Right atrium auricular region (tissue), 2 donors: Measurements from ENCODE around the gene MICAL3. TPM values are rescaled to one million over a fixed set of nuclear protein-coding genes. Genes with fewer than 3 reads are reported as not detected.
A peak's percentile ranks its signal among the peaks of the same experiment; 100 is the strongest.
"Not testable (repeated sequence)": the region's sequence is repeated elsewhere in the genome, so short reads cannot be mapped to it uniquely, and the experiment has no call there.

Source experiments
- DNase-seq: peaks from one replicate; pipeline ENCODE4 v3.0.0-alpha.2; 2019; ENCODE audit warnings: low spot score
- H3K27ac ChIP-seq, 2 donors: fragments of 200-600 bp; sonication (generic); 1 replicate in 1 of 2; 2 replicates in 1 of 2; pipeline ENCODE4 v1.5.1; 2016 to 2019
- H3K27me3 ChIP-seq, 2 donors: fragments of 200-600 bp; sonication (generic); one replicate each; pipeline versions ENCODE4 v1.5.1 to v1.6.0; 2017 to 2019
- H3K36me3 ChIP-seq: fragments of 200-600 bp; sonication (generic); one replicate; pipeline ENCODE4 v1.5.1; 2016
- H3K4me1 ChIP-seq, 2 donors: fragments of 200-600 bp; sonication (generic); one replicate each; pipeline versions ENCODE4 v1.5.1 to v1.6.0; 2017 to 2019
- H3K4me3 ChIP-seq, 2 donors: fragments of 200-600 bp; sonication (generic); 1 replicate in 1 of 2; 2 replicates in 1 of 2; pipeline ENCODE4 v1.5.1; 2017 to 2019; ENCODE audit warnings: mild to moderate bottlenecking in 1 of 2, moderate library complexity in 1 of 2
- H3K9me3 ChIP-seq, 2 donors: fragments of 200-600 bp; sonication (generic); one replicate each; pipeline ENCODE4 v1.5.1; 2019
- CTCF ChIP-seq, 2 donors: fragments of 200-600 bp; sonication (generic); IDR thresholded peaks; one replicate each; pipeline ENCODE4 v1.5.1; 2019; ENCODE audit warnings: antibody characterized with exemption in 2 of 2
- total RNA-seq, 2 donors: library from RNA; depleted of rRNA; stranded (reverse); fragments of >200 nt; gene quantifications; one replicate each; pipeline ENCODE4 v1.1.0, GENCODE V29; 2016

MICAL3 gene
- total RNA-seq, 2 donors from 2014 or later = 42.5 to 45.1 TPM

- H3K36me3 ChIP-seq = no peaks in the 10 kb centered on the region
- H3K4me3 ChIP-seq = no peak overlapping the region
- H3K9me3 ChIP-seq = no peaks in the 10 kb centered on the region
- no peaks in the 10 kb centered on the region for H3K27me3 ChIP-seq
- no peaks in the 10 kb centered on the region for H3K4me1 ChIP-seq
- TF ChIP-seq CTCF (IDR thresholded peaks at IDR 0.05) = no peak
- H3K27ac ChIP-seq = peak overlapping the region in 1 of 2 donors; percentile 37
- no peak for DNase-seq
These were observed 14.1 kb downstream of the MICAL3 start for GRCh38 chr22:18010266-18010665.

- no peak overlapping the region for H3K27ac ChIP-seq
- no peaks in the 10 kb centered on the region for H3K27me3 ChIP-seq
- H3K36me3 ChIP-seq = no peaks in the 10 kb centered on the region
- no peak for DNase-seq
- no peaks in the 10 kb centered on the region for H3K9me3 ChIP-seq
- H3K4me3 ChIP-seq = no peak overlapping the region
- no peaks in the 10 kb centered on the region for H3K4me1 ChIP-seq
- no peak for TF ChIP-seq CTCF (IDR thresholded peaks at IDR 0.05)
These were observed 16.2 kb downstream of the MICAL3 start for GRCh38 chr22:18008136-18008535.

- no peaks in the 10 kb centered on the region for H3K36me3 ChIP-seq
- no peaks in the 10 kb centered on the region for H3K27me3 ChIP-seq
- peaks cover 0 to 5% of the 10 kb centered on the region in 2 donors for H3K4me1 ChIP-seq
- no peaks in the 10 kb centered on the region for H3K9me3 ChIP-seq
- DNase-seq = no peak
- no peak overlapping the region for H3K4me3 ChIP-seq
- no peak overlapping the region for H3K27ac ChIP-seq
- no peak for TF ChIP-seq CTCF (IDR thresholded peaks at IDR 0.05)
These were observed 19.0 kb downstream of the MICAL3 start for GRCh38 chr22:18005201-18005926.

- H3K36me3 ChIP-seq, DNase-seq, H3K9me3 ChIP-seq, H3K27me3 ChIP-seq: not testable (repeated sequence)
- Histone ChIP-seq H3K27ac (peak overlapping the region; percentile 90), H3K4me3 (peak overlapping the region; percentile 82 to 95), H3K4me1 (peaks cover 0 to 24% of the 10 kb centered on the region in 2 donors)
These were observed 22.5 kb downstream of the MICAL3 start for GRCh38 chr22:18001894-18002315.

- H3K4me1 ChIP-seq = peaks cover 0 to 24% of the 10 kb centered on the region in 2 donors
- DNase-seq = peak; percentile 94
- peak overlapping the region; percentile 82 to 95 for H3K4me3 ChIP-seq
- H3K9me3 ChIP-seq = no peaks in the 10 kb centered on the region
- H3K36me3 ChIP-seq = no peaks in the 10 kb centered on the region
- TF ChIP-seq CTCF (IDR thresholded peaks at IDR 0.05) = peak; percentile 41 to 71
- peak overlapping the region; percentile 90 for H3K27ac ChIP-seq
- H3K27me3 ChIP-seq = no peaks in the 10 kb centered on the region
These were observed 23.1 kb downstream of the MICAL3 start for GRCh38 chr22:18001040-18001893.

GRCh38 chr22:18000441-18001039, 23.8 kb downstream of the MICAL3 start:
- DNase-seq = no peak
- Histone ChIP-seq H3K27ac (peak overlapping the region; percentile 90), H3K36me3 (no peaks in the 10 kb centered on the region), H3K4me1 (peaks cover 0 to 24% of the 10 kb centered on the region in 2 donors), H3K27me3 (no peaks in the 10 kb centered on the region), H3K4me3 (peak overlapping the region; percentile 82 to 95), H3K9me3 (no peaks in the 10 kb centered on the region)
- no peak for TF ChIP-seq CTCF (IDR thresholded peaks at IDR 0.05)
